Measurements from ENCODE around the gene RALGPS1.

RALGPS1 gene

DNA sequence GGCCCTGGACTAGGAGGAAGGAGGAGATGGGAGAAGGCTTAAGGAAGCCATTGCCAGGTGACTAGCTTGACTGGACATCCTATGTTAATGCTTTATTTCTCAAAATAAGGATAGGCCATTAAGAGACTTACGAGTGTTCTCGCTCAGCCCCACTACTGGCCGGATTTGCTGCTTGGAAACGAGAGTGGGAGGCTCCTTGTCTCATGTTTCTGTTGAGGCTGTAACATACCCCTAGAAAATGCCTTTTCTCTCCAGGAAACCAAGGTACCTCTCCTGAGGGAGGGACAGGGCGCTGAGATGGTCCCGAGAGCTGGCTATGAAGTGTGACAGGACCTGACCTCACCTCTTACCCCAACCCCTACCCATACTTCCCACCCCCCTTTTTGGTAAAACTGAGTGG lies 60.0 kb downstream of the RALGPS1 start:
- Histone ChIP-seq H3K9ac (ENCODE audit: low read length) (no peak overlapping the region), H3K4me1 (ENCODE audit: low read length) (no peaks in the 10 kb centered on the region), H3K27ac (ENCODE audit: low read length) (no peak overlapping the region), H3K4me3 (ENCODE audit: low read length) (no peak overlapping the region), H3K36me3 (replicated peaks; ENCODE audit: low read depth, low read length) (no peaks in the 10 kb centered on the region), H3K9me3 (ENCODE audit: insufficient read depth, low read length) (no peaks in the 10 kb centered on the region), H3K27me3 (ENCODE audit: low read depth, low read length) (peaks cover 7% of the 10 kb centered on the region), H2AFZ (ENCODE audit: low read depth, low read length) (no peak overlapping the region), H3K79me2 (ENCODE audit: low read length) (no peaks in the 10 kb centered on the region), H3K4me2 (ENCODE audit: low read length) (no peak overlapping the region), H4K20me1 (ENCODE audit: insufficient read depth, low read length) (no peaks in the 10 kb centered on the region)
- TF ChIP-seq CTCF (IDR thresholded peaks at IDR 0.05; ENCODE audit: low read depth, low read length) = no peak

GRCh38 chr9:126975327-126976220 lies 61.0 kb downstream of the RALGPS1 start:
- TF ChIP-seq CTCF (IDR thresholded peaks at IDR 0.05; ENCODE audit: low read depth, low read length) (no peak), EZH2phosphoT487 (IDR thresholded peaks at IDR 0.05; ENCODE audit: low read depth) (no peak)
- H3K4me3 ChIP-seq (ENCODE audit: low read length) = no peak overlapping the region
- no peaks in the 10 kb centered on the region for H3K36me3 ChIP-seq (replicated peaks; ENCODE audit: low read depth, low read length)
- no peaks in the 10 kb centered on the region for H3K79me2 ChIP-seq (ENCODE audit: low read length)
- H3K4me1 ChIP-seq (ENCODE audit: low read length) = no peaks in the 10 kb centered on the region
- H3K27me3 ChIP-seq (ENCODE audit: low read depth, low read length) = peaks cover 7% of the 10 kb centered on the region
- no peak overlapping the region for H3K4me2 ChIP-seq (ENCODE audit: low read length)
- H3K9ac ChIP-seq (ENCODE audit: low read length) = no peak overlapping the region
- no peaks in the 10 kb centered on the region for H3K9me3 ChIP-seq (ENCODE audit: insufficient read depth, low read length)
- no peak overlapping the region for H3K27ac ChIP-seq (ENCODE audit: low read length)
- no peak overlapping the region for H2AFZ ChIP-seq (ENCODE audit: low read depth, low read length)
- H4K20me1 ChIP-seq (ENCODE audit: insufficient read depth, low read length) = no peaks in the 10 kb centered on the region

- H3K4me3 ChIP-seq (ENCODE audit: low read length) = no peak overlapping the region
- TF ChIP-seq EZH2phosphoT487 (IDR thresholded peaks at IDR 0.05; ENCODE audit: low read depth) = no peak
- no peaks in the 10 kb centered on the region for H3K79me2 ChIP-seq (ENCODE audit: low read length)
- H3K36me3 ChIP-seq (replicated peaks; ENCODE audit: low read depth, low read length) = no peaks in the 10 kb centered on the region
- H3K9me3 ChIP-seq (ENCODE audit: insufficient read depth, low read length) = no peaks in the 10 kb centered on the region
- no peaks in the 10 kb centered on the region for H3K27me3 ChIP-seq (ENCODE audit: low read depth, low read length)
- no peaks in the 10 kb centered on the region for H4K20me1 ChIP-seq (ENCODE audit: insufficient read depth, low read length)
- no peaks in the 10 kb centered on the region for H3K4me1 ChIP-seq (ENCODE audit: low read length)
- no peak overlapping the region for H2AFZ ChIP-seq (ENCODE audit: low read depth, low read length)
- H3K9ac ChIP-seq (ENCODE audit: low read length) = no peak overlapping the region
- H3K4me2 ChIP-seq (ENCODE audit: low read length) = no peak overlapping the region
- no peak overlapping the region for H3K27ac ChIP-seq (ENCODE audit: low read length)
These were observed 64.9 kb downstream of the RALGPS1 start for GRCh38 chr9:126979461-126979860.

DNA sequence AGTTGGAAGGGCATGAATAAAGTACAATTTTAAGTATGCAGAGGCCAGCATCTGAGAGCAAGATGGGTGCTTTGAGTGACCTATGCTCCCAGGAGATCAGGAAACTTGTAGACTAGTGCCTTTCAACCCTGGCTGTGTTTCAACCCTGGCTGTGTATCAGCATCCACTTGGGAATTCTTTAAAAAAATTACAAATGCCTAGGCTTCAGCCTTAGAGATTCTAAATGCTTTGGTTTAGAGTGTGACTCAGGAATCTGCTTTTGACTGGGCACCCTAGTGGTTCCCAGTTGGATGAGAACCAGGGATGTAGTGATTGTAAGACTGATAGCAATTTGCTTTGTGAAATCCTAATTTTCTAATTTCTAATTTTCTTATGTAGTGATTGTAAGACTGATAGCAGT lies 65.6 kb downstream of the RALGPS1 start:
- Histone ChIP-seq H3K27me3 (ENCODE audit: low read depth, low read length) (no peaks in the 10 kb centered on the region), H4K20me1 (ENCODE audit: insufficient read depth, low read length) (no peaks in the 10 kb centered on the region), H3K4me3 (ENCODE audit: low read length) (no peak overlapping the region)

More for the DNA sequence above, 65.6 kb downstream of the RALGPS1 start:
- Histone ChIP-seq H3K9ac (ENCODE audit: low read length) (no peak overlapping the region), H3K4me2 (ENCODE audit: low read length) (no peak overlapping the region), H3K27ac (ENCODE audit: low read length) (no peak overlapping the region), H3K9me3 (ENCODE audit: insufficient read depth, low read length) (no peaks in the 10 kb centered on the region), H3K4me1 (ENCODE audit: low read length) (no peaks in the 10 kb centered on the region), H3K36me3 (replicated peaks; ENCODE audit: low read depth, low read length) (no peaks in the 10 kb centered on the region), H3K79me2 (ENCODE audit: low read length) (no peaks in the 10 kb centered on the region), H2AFZ (ENCODE audit: low read depth, low read length) (no peak overlapping the region)
- TF ChIP-seq EZH2phosphoT487 (IDR thresholded peaks at IDR 0.05; ENCODE audit: low read depth) (no peak), CTCF (IDR thresholded peaks at IDR 0.05; ENCODE audit: low read depth, low read length) (no peak)

Data from OCI-LY3 (cell line).